Femur (tissue), 1 donor: ENCODE measurements around the gene SAMD4B.

ENCODE experiments used
- DNase-seq: peaks from one replicate; pipeline ENCODE4 v3.0.0-alpha.2; 2017

The SAMD4B gene

DNA sequence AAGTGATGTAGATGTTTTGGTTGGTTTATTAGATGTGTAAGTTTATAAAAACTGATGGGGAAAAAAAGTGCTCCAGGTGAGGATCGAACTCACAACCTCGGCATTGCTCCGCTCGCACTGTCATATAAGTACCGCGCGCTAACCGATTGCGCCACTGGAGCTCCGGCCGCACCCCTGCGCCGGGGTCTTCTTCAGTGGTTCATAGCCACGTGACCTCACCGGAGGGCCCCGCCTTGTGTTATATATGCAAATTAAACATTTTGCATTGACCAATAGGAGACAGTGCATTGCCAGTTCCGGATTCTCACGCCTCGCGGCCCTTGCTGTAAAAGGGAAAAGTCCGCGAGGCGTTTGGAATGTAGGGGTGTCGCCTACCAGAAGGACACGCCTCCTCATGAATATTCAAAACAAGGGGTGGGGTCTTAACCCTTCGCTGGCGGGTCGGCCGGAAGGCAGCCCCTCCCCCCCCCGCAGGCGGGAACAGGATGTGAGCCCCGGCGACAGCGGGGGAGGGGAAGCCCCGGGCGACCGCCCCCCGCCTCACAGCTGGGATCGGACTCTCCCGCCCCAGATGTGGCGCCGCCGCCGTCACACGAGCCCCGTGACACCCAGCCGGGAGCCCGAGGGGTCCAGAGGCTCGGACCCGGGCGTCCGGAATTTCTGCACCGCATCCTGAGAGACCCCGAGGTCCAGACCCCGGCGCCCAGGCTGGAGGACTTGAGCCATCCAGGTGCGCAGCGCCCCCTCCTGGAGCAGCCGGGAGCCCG lies 70.1 kb downstream of the SAMD4B start, which contains the start of gene PLEKHG2:
TSS of gene PLEKHG2 (plus strand) at position 570 of the 767 bp plus-strand sequence. CDS start 1,418 bp downstream, outside the sequence.
- DNase-seq, result peak; percentile 99

DNA sequence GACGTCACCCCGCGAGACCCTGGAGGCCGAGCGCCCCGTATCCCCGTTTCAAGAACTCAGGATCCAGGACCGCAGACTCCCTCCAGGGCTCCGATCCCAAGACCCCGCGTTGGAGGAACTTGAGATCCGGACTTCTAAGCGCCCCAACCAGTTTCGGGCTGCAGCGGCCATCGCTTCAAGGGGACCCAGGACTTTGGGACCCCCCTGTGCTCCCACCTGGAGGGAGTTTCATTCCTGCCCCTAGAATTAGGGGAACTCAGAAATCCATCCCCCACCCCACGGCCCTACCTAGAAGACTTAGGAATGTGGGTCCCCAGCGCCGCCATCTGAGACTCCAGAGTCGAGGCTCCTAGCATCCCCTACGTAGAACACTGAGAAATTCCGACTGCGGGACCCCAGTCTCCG lies 70.6 kb downstream of the SAMD4B start:
- no peak for DNase-seq

- DNase-seq, result peak; percentile 89
These were observed 71.2 kb downstream of the SAMD4B start for GRCh38 chr19:39413272-39413910.

- DNase-seq, result peak; percentile 57
These were observed 71.8 kb downstream of the SAMD4B start for GRCh38 chr19:39413911-39414608.

DNA sequence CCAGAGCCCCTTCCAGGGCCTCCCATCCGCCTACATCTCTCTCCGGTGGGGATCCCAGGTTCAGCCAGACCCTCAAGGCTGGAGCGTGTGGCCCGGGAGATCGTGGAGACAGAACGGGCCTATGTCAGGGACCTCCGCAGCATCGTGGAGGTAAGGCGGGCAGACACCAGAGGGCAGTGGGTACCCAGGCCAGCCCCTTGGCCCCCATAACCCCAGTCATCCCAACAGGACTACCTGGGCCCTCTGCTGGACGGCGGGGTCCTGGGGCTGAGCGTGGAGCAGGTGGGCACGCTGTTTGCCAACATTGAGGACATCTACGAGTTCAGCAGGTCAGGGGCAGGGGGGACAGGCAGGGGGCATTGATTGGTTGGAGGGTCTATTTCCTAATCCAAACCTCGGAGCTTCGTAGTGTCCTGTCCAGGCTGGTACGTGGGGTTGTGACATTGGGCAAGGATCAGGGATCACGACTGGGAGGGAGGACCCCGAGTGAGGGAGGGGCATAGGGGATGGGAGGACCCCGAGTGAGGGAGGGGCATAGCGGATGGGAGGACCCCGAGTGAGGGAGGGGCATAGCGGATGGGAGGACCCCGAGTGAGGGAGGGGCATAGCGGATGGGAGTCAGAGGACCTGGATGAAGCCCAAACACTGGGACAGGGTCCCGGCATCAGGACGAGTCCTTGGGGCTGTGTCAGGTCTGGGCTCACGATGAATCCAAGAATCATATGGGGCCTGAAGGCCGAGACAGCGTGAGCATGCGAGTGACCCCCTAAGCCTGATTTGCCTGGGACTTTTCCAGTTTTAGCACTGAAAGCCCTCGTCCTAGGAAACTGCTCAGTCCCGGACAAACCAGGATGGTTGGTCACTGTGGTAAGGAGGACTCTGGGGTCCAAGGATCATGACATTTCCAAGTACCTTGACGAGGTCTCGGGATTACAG lies 73.2 kb downstream of the SAMD4B start:
- no peak for DNase-seq

DNA sequence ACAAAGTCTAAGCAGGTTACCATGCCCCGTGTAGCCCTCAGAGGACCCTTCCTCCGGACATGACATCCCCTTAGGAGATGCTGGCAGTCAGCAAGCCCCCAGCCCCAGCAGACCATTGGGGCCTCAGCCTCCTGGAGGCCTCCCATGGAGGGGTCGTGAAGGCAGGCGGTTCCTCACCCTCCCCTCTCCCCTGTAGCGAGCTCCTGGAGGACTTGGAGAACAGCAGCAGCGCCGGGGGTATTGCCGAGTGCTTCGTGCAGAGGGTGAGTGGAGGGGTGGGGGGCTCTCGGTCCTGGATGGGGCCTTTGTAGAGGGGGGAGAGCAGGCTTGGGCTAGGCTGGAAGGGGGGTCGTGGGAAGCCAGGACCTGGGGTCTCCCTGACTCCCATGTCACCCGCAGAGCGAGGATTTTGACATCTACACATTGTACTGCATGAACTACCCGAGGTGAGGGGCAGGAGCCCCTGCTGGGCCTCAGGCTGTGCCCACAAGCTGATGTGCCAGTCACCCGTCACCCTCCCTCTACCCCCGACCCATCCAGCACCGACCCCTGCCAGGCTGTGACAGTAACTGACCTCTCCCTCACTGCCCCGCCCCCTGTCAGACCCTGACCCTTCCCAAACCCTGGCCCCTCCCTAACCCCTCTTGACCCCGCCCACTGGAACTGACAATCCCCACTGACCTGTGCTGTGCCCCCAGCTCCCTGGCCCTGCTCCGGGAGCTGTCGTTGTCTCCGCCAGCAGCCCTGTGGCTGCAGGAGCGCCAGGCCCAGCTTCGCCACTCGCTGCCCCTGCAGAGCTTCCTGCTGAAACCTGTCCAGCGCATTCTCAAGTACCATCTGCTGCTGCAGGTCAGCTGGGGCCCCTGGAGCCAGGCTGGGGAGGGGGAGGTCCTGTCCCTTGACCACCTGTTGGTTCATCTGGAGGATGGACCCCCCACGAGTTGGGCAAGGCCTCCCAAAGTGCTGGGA lies 74.2 kb downstream of the SAMD4B start:
- DNase-seq, result no peak

DNA sequence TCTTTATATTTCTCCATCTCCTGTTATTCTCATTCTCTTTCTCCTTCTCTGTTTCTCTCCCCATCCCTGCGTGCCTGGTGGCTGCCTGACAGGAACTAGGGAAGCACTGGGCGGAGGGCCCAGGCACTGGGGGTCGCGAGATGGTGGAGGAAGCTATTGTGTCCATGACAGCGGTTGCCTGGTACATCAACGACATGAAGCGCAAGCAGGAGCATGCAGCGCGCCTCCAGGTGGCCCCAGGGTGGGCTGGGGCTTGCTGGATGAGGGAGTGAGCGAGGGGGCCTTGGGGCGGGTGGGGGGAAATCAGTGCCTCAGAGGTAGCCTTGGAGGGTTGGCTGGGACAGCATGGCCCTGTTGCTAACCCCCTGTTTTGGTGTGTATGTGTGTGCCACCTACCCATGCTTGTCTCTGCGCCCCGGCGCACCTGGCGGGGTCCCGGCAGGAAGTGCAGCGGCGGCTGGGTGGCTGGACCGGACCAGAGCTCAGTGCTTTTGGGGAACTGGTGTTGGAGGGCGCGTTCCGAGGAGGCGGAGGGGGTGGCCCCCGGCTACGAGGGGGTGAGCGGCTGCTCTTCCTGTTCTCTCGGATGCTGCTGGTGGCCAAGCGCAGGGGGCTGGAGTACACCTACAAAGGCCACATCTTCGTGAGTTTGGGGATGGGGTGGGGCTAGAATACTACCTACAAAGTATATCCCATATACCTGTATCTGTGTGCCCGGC lies 75.4 kb downstream of the SAMD4B start:
- DNase-seq, result no peak

DNA sequence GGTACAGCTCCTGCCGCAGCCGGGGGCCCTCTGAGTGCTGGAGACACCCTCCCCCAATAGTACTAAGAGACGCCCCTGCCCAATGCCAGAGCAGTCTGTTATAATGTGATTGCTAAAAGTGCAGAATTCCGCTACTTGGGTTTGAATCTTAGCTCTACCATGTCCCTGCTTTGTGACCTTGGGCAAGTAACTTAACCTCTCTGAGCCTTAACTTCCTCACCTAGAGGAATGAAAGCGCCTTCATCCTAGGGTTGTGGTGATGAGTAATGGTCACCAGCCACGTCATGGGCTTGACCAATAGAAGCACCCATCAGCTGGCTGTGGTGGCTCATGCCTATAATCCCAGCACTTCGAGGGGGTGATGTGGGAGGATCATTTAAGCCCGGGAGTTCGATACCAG lies 76.8 kb downstream of the SAMD4B start:
- DNase-seq, result no peak

GRCh38 chr19:39420769-39421168 lies 78.5 kb downstream of the SAMD4B start:
- DNase-seq, result no peak

- no peak for DNase-seq
These were observed 79.8 kb downstream of the SAMD4B start for GRCh38 chr19:39422020-39422419.

DNA sequence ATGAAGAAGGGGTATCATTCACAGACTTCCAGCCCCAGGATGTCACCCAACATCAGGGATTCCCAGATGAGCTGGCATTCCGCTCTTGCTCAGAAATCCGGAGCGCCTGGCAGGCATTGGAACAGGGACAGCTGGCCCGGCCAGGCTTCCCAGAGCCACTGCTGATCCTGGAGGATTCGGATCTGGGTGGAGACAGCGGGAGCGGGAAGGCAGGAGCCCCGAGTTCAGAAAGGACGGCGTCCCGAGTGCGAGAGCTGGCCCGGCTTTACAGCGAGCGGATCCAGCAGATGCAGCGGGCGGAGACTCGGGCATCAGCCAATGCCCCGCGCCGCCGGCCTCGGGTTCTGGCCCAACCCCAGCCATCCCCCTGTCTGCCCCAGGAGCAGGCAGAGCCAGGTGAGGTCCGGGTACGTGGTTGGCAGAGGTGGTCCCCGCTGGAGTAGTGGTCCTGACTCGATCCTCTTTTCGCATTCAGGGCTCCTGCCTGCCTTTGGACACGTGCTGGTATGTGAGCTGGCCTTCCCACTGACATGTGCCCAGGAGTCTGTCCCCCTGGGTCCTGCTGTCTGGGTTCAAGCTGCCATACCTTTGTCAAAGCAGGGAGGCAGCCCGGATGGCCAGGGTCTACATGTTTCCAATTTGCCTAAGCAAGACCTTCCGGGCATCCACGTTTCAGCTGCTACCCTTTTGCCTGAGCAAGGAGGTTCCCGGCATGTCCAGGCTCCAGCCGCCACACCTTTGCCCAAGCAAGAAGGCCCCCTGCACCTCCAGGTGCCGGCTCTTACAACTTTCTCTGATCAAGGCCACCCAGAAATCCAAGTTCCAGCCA lies 81.3 kb downstream of the SAMD4B start:
- no peak for DNase-seq

GRCh38 chr19:39424934-39425333 lies 82.7 kb downstream of the SAMD4B start:
- no peak for DNase-seq

- no peak for DNase-seq
These were observed 83.5 kb downstream of the SAMD4B start for GRCh38 chr19:39425744-39426143.

DNA sequence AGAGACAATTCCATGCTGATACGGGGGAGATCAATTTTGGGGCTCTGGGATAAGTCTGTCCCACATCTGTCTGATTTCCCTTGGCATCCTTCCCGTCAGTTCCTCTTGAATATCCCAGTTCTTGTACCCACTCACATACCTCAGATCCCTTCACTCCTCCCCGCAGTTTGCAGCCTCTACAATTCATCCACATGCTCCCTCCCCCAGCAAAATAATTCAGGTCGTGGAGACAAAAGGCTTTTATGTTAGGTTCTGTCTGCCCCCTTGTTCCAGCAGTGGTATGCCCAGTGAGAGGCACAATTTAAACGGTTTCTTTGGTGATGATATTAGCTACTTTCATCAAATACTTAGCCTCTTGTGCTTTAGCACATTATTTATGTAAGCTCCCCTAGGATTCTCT lies 83.9 kb downstream of the SAMD4B start:
- DNase-seq, result no peak

GRCh38 chr19:39427707-39428106 lies 85.5 kb downstream of the SAMD4B start:
- no peak for DNase-seq

GRCh38 chr19:39428283-39429112 lies 86.3 kb downstream of the SAMD4B start:
- DNase-seq, result peak; percentile 92

- no peak for DNase-seq
These were observed 88.7 kb downstream of the SAMD4B start for GRCh38 chr19:39430675-39431593.

DNA sequence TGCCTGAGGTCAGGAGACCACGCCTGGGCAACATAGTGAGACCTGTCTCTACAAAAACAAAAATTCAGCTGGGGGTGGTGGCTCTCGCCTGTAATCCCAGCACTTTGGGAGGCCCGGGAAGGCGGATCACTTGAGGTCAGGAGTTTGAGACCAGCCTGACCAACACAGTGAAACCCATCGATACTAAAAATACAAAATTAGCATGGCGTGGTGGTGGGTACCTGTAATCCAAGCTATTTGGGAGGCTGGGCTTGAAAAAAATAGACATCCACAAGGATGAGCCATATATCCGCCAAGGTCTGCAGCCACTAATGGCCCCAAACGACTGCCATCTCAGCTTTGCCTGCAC lies 90.4 kb downstream of the SAMD4B start:
- no peak for DNase-seq
